Retinal pigment epithelial cell (primary cell): ENCODE data around the gene FAM110A.
"Not testable (repeated sequence)": the region's sequence is repeated elsewhere in the genome, so short reads cannot be mapped to it uniquely, and the experiment has no call there.

Source experiments
- DNase-seq: peaks from one replicate; pipeline ENCODE4 v3.0.0-alpha.2; 2010; ENCODE audit warnings: low read depth
- H3K4me3 ChIP-seq: 2 replicates; pipeline ENCODE4 v1.5.1; 2011; ENCODE audit warnings: mild to moderate bottlenecking, low read length, control low read depth, moderate library complexity
- TF ChIP-seq, protein P1 (sequence below): conservative IDR thresholded peaks from 2 replicates; pipeline ENCODE4 v1.5.1; 2011; ENCODE audit warnings: low read depth, low read length, control low read depth, inconsistent platforms

Gene FAM110A

DNA sequence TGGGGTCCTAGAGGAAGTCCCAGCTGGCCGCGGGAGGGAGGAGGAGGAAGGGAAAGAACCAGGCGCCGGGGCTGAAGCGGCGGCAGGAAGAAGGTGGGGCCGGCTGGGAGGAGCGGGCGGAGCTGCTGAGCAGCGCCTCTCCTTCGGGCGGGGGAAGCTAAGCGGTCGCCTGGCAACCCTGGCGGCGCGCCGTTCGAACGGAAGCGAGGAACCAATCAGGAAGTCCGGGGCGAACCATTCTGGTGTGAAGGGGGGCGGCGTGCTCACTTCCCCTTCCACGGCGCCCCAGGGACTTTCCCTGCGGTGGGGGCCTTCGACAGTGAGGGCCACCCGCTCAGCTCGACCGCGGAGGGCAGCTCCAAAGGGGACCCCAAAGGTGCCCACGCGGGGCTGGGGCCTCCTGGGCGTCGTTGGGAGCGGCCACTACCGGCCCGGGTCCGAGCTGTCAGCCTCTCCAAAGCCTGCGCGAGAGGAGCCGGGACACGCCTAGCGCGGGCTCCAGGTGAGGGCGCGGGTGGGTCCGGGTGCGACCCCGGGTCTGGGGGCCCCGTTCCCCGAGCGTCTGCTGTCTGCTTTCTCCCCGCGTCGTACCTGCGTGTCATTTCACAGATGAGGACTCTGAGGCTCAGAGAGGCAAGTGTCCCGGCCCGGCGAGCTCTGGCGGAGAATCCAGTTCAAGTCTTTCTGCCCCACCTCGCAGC, at the start of gene FAM110A:
TSS of gene FAM110A (plus strand) at position 266 of the 701 bp plus-strand sequence. CDS start 11,090 bp downstream, outside the sequence.
- TF ChIP-seq, protein P1, sequence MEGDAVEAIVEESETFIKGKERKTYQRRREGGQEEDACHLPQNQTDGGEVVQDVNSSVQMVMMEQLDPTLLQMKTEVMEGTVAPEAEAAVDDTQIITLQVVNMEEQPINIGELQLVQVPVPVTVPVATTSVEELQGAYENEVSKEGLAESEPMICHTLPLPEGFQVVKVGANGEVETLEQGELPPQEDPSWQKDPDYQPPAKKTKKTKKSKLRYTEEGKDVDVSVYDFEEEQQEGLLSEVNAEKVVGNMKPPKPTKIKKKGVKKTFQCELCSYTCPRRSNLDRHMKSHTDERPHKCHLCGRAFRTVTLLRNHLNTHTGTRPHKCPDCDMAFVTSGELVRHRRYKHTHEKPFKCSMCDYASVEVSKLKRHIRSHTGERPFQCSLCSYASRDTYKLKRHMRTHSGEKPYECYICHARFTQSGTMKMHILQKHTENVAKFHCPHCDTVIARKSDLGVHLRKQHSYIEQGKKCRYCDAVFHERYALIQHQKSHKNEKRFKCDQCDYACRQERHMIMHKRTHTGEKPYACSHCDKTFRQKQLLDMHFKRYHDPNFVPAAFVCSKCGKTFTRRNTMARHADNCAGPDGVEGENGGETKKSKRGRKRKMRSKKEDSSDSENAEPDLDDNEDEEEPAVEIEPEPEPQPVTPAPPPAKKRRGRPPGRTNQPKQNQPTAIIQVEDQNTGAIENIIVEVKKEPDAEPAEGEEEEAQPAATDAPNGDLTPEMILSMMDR: no peak
- peak within 1 kb of the TSS; percentile 75 for H3K4me3 ChIP-seq
- DNase-seq: peak; percentile 74

DNA sequence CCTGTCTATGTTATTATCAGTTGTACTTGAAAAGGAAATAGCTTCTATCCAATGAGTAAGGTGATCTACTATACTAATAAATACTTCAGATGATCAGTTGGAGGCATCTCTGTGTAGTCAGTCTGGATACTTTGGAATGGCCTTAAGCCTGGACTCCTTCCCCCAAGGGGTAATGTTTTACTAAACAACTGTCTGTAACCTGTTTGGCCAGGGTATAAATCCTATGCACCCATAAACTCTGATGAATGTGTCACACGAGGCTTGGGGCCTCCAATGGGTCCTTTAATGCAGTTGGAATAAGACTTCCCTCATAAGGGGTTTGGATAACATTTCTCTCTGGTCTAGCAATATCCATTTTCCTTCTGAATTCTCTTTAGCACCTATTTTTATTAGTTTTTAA, 45.7 kb upstream of the FAM110A start:
- DNase-seq: no peak

DNA sequence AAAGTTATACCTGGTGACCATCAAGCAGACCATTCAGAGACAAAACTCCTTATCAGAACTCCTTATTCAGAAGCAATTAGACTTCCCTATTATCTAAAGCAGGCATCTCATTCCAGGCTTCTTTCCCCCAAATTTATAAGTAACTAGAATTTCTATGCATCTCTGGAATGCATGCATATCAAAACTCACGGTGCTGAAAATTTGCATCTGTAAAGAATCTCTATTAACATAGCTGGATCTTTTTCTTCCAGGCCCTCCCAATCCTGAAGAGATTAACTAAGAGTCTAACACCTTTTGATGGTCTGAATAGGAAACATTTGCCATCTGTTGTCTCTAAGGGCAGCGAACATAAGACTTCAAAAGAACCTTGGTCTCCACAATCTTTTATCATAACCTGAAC, 42.5 kb upstream of the FAM110A start:
- no peak overlapping the region for H3K4me3 ChIP-seq
- no peak for DNase-seq
- TF ChIP-seq, protein P1: no peak

More for the DNA sequence above, 45.7 kb upstream of the FAM110A start:
- TF ChIP-seq, protein P1: no peak
- no peak overlapping the region for H3K4me3 ChIP-seq

DNA sequence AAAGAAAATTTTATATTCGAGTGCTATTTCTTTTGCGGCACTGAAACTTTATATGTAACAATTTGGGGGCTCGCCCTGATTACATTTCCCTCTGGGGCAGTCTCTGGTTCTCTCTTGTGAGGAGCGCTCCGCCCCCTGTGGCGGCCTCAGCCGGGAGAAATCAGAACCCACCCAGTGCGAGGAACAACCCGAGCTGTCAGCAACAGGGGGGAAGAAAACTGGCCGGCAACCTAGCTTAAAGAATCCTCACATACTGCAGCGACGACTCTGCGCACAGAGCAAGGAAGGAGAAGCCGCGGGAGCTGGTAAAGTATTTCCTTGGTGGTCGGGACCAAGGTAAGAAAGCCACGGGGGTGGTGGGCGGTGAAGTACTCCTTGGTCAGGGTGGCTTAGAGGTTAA, 41.3 kb upstream of the FAM110A start:
- TF ChIP-seq, protein P1: no peak
- no peak for DNase-seq
- H3K4me3 ChIP-seq: no peak overlapping the region

DNA sequence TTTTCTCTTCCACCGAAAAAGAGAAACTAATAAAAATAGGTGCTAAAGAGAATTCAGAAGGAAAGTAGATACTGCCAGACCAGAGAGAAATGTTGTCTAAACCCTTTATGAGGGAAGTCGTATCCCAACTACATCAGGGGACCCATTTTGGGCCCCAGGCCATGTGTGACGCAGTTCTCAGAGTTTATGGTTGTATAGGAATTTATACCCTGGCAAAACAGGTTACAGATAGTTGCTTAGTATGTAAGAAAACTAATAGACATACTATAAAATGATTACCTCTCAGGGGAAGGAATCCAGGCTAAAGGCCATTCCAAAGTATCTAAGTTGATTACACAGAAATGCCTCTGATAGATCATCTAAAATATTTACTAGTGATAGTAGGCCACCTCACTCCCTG, 36.6 kb upstream of the FAM110A start:
- H3K4me3 ChIP-seq: no peak overlapping the region
- TF ChIP-seq, protein P1: no peak
- DNase-seq: no peak

DNA sequence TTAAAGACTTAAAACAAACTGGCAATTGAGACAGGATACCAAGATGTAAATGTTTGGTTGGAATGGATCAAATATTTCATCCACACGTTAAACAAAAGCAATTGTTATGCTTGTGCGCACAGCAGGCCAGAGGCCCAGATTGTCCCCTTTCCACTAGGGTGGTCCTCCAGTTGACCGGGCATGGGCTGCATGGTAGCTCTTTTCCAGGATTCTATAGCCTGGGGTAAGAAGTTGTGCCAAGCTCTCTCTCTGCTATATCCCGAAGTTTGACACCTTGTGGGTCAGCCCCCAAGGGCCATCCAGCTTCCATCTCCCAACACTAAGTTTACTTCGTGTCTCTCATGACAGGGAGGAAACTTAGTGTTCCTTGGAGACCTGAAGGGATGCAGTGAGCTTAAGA, 34.8 kb upstream of the FAM110A start:
- not testable (repeated sequence) for DNase-seq, H3K4me3 ChIP-seq

DNA sequence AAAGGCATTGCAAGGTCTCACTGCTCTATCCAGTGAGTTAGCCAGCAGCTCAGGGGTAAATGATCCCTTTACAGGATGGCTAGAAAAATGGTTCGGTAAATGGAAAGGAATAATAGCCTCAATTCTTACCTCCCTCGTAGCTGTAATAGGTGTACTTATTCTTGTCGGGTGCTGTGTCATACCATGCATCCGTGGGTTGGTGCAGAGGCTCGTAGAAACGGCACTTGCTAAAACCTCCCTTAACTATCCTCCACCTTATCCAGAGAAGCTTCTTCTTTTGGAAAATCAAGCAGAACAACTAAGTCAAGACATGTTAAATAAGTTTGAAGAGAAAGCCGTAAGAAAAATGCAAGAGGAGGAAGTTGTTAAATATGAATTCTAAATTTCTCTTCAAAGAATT, 33.5 kb upstream of the FAM110A start:
- not testable (repeated sequence) for DNase-seq

DNA sequence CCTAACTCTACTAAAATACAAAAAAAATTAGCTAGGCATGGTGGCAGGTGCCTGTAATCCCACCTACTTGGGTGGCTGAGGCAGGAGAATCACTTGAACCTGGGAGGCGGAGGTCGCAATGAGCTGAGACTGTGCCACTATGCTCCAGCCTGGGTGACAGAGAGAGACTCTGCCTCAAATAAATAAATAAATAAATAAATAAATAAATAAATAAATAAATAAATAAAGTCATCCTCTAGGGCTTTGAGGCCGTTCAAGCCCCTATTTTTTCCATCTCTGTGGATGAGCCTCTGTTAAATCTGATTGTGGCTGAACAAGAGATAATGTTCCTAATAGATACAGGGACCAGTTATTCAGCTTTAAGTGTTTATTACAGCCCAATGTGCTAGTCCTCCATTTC, 31.8 kb upstream of the FAM110A start:
- no peak overlapping the region for H3K4me3 ChIP-seq
- TF ChIP-seq, protein P1: no peak
- DNase-seq: no peak

More for the DNA sequence above, 33.5 kb upstream of the FAM110A start:
- H3K4me3 ChIP-seq: not testable (repeated sequence)
